ENCODE results near the gene ATL3.

- no peak for TF ChIP-seq CTCF (conservative IDR thresholded peaks at IDR 0.05; ENCODE audit: low read length)
- no peak for TF ChIP-seq EZH2phosphoT487 (IDR thresholded peaks at IDR 0.05; ENCODE audit: borderline replicate concordance, low read depth, low read length)
Measured at GRCh38 chr11:63670096-63670432, 1.1 kb downstream of the ATL3 start.
